ENCODE measurements around the gene KIF3A. TPM values are rescaled to one million over a fixed set of nuclear protein-coding genes. Genes with fewer than 3 reads are reported as not detected.
A peak's percentile ranks its signal among the peaks of the same experiment; 100 is the strongest.

KIF3A gene
- total RNA-seq (1 to 10 TPM; 7.4 to 9.8 (median 9.2) TPM), polyA plus RNA-seq (4.2 TPM)
- long read RNA-seq, donor 1, full-length matches to known transcripts: 1 of 2 reads
- long read RNA-seq, donor 1, partial matches to known transcripts: 1 of 2 reads
- long read RNA-seq, donor 1, other reads (novel, unspliced or antisense): 0 of 2 reads
- long read RNA-seq, donor 2, partial matches to known transcripts: 0 of 1 reads
- long read RNA-seq, donor 2, other reads (novel, unspliced or antisense): 1 of 1 reads
- long read RNA-seq, donor 3, partial matches to known transcripts: 9 of 11 reads
- long read RNA-seq, donor 3, other reads (novel, unspliced or antisense): 2 of 11 reads
- long read RNA-seq, donor 4, partial matches to known transcripts: 0 of 1 reads
- long read RNA-seq, donor 4, other reads (novel, unspliced or antisense): 1 of 1 reads

DNA sequence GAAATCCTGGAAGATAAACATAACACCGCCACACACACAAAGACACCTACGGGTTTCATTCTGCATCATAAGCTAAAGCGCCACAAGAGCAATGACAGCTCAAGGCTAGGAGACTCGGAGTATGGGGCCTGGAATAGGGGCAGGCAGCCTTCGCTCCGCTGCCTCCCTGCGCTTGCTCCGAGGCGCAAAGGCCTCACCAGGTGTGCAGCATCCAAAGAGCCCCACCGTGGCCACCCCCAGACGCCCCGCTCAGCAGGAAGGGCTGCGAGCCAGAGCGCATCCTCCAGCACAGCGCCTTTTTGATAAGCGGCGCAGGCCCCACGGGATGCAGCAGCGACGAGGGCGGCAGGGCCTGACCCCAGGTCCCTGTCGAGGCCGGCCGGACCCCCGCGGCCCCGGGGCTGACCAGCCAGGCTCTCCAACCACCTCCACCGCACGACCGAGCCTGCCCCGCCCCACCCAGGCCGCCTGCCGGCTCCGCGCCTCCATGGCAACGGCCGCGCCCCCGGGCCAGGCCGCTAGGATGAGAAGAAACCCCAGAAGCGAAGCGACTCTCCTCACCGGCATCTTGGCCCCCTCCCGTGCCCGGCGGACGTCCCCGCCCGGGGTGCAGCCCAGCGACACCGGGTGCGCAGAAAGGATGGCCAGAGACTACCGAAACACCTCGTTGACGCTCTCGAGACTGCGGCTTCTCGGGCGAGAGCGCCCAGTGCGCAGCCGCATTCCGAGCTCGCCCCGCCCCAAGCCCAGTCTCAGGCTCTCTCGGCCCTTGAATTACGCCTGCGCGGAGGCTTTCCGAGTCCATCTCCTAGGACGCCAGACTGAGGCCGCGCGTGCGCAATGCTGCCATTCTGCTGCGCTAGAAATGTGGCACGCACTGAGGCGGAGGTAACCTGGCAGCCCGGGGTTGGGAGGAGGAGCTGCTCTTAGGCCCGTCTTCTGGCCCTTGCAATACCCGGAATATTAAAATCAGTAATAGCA is at the start of gene KIF3A:
TSS of gene KIF3A (minus strand) at position 694 of the 981 bp plus-strand sequence. CDS start at position 567, 127 bp downstream.
- Histone ChIP-seq H3K4me1 (ENCODE audit: control insufficient read depth, insufficient read depth, low read length) (no peaks in the 10 kb centered on the region), H3K27ac (ENCODE audit: low read length) (no peak within 1 kb of the TSS), H3K9me3 (ENCODE audit: control insufficient read depth, low read length) (no peaks in the 10 kb centered on the region), H3K27me3 (ENCODE audit: control insufficient read depth, insufficient read depth) (no peaks in the 10 kb centered on the region), H3K4me3 (ENCODE audit: low read length) (peak within 1 kb of the TSS; percentile 39)
- peak; percentile 100 for ATAC-seq
- peak; percentile 99 for DNase-seq
- WGBS: 2% methylated on average over 81 of the region's 81 CpGs
- intact Hi-C loops (cut with DNase I): no loop called here

GRCh38 chr5:132787076-132787475 is 49.7 kb upstream of the KIF3A start:
- ATAC-seq (no peak), DNase-seq (no peak)
- no peaks in the 10 kb centered on the region for H3K4me1 ChIP-seq (ENCODE audit: control insufficient read depth, insufficient read depth, low read length)
- WGBS: 96% methylated on average over 1 of the region's 1 CpG
- H3K9me3 ChIP-seq (ENCODE audit: control insufficient read depth, low read length): no peaks in the 10 kb centered on the region
- H3K4me3 ChIP-seq (ENCODE audit: low read length): no peak overlapping the region
- H3K27me3 ChIP-seq (ENCODE audit: control insufficient read depth, insufficient read depth): no peaks in the 10 kb centered on the region
- intact Hi-C loops (cut with DNase I): no loop called here
- no peak overlapping the region for H3K27ac ChIP-seq (ENCODE audit: low read length)

DNA sequence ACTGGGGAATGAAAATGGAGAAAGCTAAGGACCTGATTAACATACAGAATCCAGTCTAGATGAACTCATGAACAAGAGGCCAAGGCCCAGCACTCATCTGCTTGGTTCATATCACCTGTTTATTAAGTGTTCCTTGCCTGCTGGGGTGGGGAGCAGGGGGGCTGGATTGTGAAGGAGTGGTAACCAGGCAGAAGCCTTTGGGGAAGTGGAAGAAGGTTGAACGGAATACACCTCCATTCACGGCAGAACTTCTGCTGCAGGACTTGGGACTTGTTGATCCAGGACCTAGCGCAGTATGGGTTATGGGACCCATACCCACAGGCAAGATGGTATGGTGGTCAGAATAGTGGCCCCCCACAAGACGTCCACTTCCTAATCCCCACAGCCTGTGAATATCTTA is 48.5 kb upstream of the KIF3A start:
- ATAC-seq: no peak
- WGBS: 94% methylated on average over 4 of the region's 4 CpGs
- no peak for DNase-seq

GRCh38 chr5:132785365-132785764 is 48.0 kb upstream of the KIF3A start:
- intact Hi-C loops (cut with DNase I): no loop called here
- ATAC-seq (no peak), DNase-seq (no peak)
- 53% methylated on average over 5 of the region's 5 CpGs for WGBS
- H3K4me1 ChIP-seq (ENCODE audit: control insufficient read depth, insufficient read depth, low read length): no peaks in the 10 kb centered on the region
- H3K27ac ChIP-seq (ENCODE audit: low read length): no peak overlapping the region
- H3K27me3 ChIP-seq (ENCODE audit: control insufficient read depth, insufficient read depth): no peaks in the 10 kb centered on the region
- H3K9me3 ChIP-seq (ENCODE audit: control insufficient read depth, low read length): no peaks in the 10 kb centered on the region
- no peak overlapping the region for H3K4me3 ChIP-seq (ENCODE audit: low read length)

More for the DNA sequence above, 48.5 kb upstream of the KIF3A start:
- H3K4me1 ChIP-seq (ENCODE audit: control insufficient read depth, insufficient read depth, low read length): no peaks in the 10 kb centered on the region
- H3K27ac ChIP-seq (ENCODE audit: low read length): no peak overlapping the region
- no peaks in the 10 kb centered on the region for H3K9me3 ChIP-seq (ENCODE audit: control insufficient read depth, low read length)
- intact Hi-C loops (cut with DNase I): no loop called here
- H3K27me3 ChIP-seq (ENCODE audit: control insufficient read depth, insufficient read depth): no peaks in the 10 kb centered on the region
- no peak overlapping the region for H3K4me3 ChIP-seq (ENCODE audit: low read length)

DNA sequence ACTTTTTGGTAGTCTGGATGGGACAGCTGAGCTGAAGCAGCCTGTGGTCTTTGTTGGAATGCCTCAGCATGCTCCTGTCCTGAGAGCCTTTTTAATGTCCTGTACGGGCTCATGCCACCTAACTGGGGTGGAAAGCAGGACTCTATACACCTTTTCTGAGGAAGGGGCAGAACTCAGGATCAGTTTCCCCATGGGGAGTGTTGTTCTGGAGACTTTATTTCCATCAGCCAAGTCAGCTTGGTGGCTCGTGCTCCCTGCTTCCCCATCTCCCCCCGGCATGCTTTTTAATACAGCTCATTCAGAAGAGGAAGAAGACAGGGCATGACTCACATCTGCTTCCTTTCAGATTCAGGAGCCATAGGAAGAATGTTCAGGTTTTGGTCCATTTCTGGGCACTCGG is 44.8 kb upstream of the KIF3A start:
- H3K4me1 ChIP-seq (ENCODE audit: control insufficient read depth, insufficient read depth, low read length): peaks cover 4% of the 10 kb centered on the region
- H3K4me3 ChIP-seq (ENCODE audit: low read length): no peak overlapping the region
- 54% methylated on average over 4 of the region's 4 CpGs for WGBS
- no peak for ATAC-seq
- H3K9me3 ChIP-seq (ENCODE audit: control insufficient read depth, low read length): no peaks in the 10 kb centered on the region
- intact Hi-C loops (cut with DNase I): no loop called here
- H3K27ac ChIP-seq (ENCODE audit: low read length): no peak overlapping the region
- H3K27me3 ChIP-seq (ENCODE audit: control insufficient read depth, insufficient read depth): no peaks in the 10 kb centered on the region
- no peak for DNase-seq

DNA sequence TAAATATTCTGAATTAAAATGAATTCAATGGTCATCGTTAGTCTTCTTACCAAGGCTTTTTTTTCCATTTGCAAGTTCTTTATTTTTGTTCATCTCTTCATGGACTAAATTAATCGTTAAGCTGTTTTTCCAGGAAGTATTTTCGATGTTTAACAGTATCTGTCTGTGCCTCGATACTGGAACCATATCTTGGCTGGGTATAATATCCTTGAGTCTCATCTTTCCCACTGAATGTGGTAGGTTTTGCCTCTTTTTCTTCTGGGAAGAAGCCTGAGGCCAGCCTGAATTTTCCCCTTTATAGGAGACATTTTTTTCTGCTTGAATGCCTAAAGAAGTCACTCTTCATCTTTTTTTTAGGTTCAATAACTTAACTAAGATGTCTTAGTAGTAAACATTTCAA is 43.7 kb upstream of the KIF3A start:
- DNase-seq (no peak), ATAC-seq (no peak)
- H3K27ac ChIP-seq (ENCODE audit: low read length): no peak overlapping the region
- 93% methylated on average over 4 of the region's 4 CpGs for WGBS
- H3K4me3 ChIP-seq (ENCODE audit: low read length): no peak overlapping the region
- H3K27me3 ChIP-seq (ENCODE audit: control insufficient read depth, insufficient read depth): no peaks in the 10 kb centered on the region
- intact Hi-C loops (cut with DNase I): no loop called here
- no peaks in the 10 kb centered on the region for H3K9me3 ChIP-seq (ENCODE audit: control insufficient read depth, low read length)
- H3K4me1 ChIP-seq (ENCODE audit: control insufficient read depth, insufficient read depth, low read length): peaks cover 4% of the 10 kb centered on the region

DNA sequence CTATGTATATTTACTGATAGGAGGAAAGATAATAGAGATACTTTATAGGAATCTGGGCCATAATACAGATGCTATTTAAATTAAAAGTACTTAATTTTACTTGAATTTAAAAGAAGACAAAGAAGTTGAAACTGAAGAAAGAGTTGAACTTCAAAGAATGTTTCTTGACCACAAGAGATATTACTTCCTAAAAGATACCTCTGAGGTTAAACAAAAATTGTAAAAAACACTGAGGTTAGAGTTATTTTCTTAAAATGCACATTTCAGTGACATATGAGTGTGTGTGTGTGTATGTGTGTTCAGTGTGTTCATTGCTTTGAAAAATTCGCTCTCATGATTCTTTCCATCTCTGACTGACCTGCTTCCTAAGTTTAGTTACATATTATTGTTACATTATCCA is 43.2 kb upstream of the KIF3A start:
- WGBS: 98% methylated on average over 1 of the region's 1 CpG
- ATAC-seq: no peak
- intact Hi-C loops (cut with DNase I): no loop called here
- no peak overlapping the region for H3K4me3 ChIP-seq (ENCODE audit: low read length)
- H3K9me3 ChIP-seq (ENCODE audit: control insufficient read depth, low read length): no peaks in the 10 kb centered on the region
- no peaks in the 10 kb centered on the region for H3K27me3 ChIP-seq (ENCODE audit: control insufficient read depth, insufficient read depth)
- DNase-seq: no peak
- H3K4me1 ChIP-seq (ENCODE audit: control insufficient read depth, insufficient read depth, low read length): peaks cover 4% of the 10 kb centered on the region
- H3K27ac ChIP-seq (ENCODE audit: low read length): no peak overlapping the region

- Histone ChIP-seq H3K9me3 (ENCODE audit: control insufficient read depth, low read length) (no peaks in the 10 kb centered on the region), H3K4me1 (ENCODE audit: control insufficient read depth, insufficient read depth, low read length) (peaks cover 8% of the 10 kb centered on the region), H3K27ac (ENCODE audit: low read length) (no peak overlapping the region), H3K27me3 (ENCODE audit: control insufficient read depth, insufficient read depth) (no peaks in the 10 kb centered on the region), H3K4me3 (ENCODE audit: low read length) (no peak overlapping the region)
- ATAC-seq (no peak), DNase-seq (no peak)
- WGBS: 88% methylated on average over 3 of the region's 3 CpGs
- intact Hi-C loops (cut with DNase I): no loop called here
Observed at GRCh38 chr5:132779961-132780360, 42.6 kb upstream of the KIF3A start.

GRCh38 chr5:132778856-132779255 is 41.5 kb upstream of the KIF3A start:
- ATAC-seq: no peak
- no peak for DNase-seq
- peaks cover 9% of the 10 kb centered on the region for H3K4me1 ChIP-seq (ENCODE audit: control insufficient read depth, insufficient read depth, low read length)
- no peaks in the 10 kb centered on the region for H3K9me3 ChIP-seq (ENCODE audit: control insufficient read depth, low read length)
- intact Hi-C loops (cut with DNase I): no loop called here
- WGBS: 91% methylated on average over 5 of the region's 5 CpGs
- no peak overlapping the region for H3K27ac ChIP-seq (ENCODE audit: low read length)
- no peaks in the 10 kb centered on the region for H3K27me3 ChIP-seq (ENCODE audit: control insufficient read depth, insufficient read depth)
- no peak overlapping the region for H3K4me3 ChIP-seq (ENCODE audit: low read length)

DNA sequence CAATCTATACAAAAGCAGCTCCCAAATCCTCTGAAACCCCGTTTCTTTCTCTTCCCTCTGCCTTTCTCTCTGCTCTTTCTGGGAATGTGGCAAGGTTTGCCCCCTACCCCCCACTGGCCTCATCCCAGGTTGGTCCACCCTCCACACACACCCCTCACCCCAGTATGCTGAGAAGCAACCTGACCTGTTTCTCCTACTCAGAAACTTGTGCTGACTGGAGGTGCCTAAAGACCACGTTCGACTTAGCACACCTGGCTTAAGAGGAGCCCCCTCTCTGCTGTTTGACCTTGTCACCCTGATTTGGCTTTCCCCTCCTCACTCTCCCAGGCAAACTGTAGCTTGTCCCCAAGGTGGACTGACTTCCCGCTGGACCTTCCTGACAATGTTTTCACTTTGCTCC is 40.8 kb upstream of the KIF3A start:
- Histone ChIP-seq H3K4me3 (ENCODE audit: low read length) (peak overlapping the region; percentile 95), H3K27me3 (ENCODE audit: control insufficient read depth, insufficient read depth) (no peaks in the 10 kb centered on the region), H3K4me1 (ENCODE audit: control insufficient read depth, insufficient read depth, low read length) (peaks cover 11% of the 10 kb centered on the region), H3K27ac (ENCODE audit: low read length) (no peak overlapping the region), H3K9me3 (ENCODE audit: control insufficient read depth, low read length) (no peaks in the 10 kb centered on the region)
- WGBS: 79% methylated on average over 4 of the region's 4 CpGs
- no peak for DNase-seq
- no peak for ATAC-seq
- intact Hi-C loops (cut with DNase I): no loop called here
